HG03060 (cell line): ENCODE results near the gene MB21D2.
"Not testable (repeated sequence)": the region's sequence is repeated elsewhere in the genome, so short reads cannot be mapped to it uniquely, and the experiment has no call there.

Experiments used
- ATAC-seq: cut with Tn5 transposase; IDR thresholded peaks from one replicate; pipeline ENCODE4 v1.9.1; 2021; ENCODE audit warnings: low read depth, moderate number of reproducible peaks; ENCODE audit not compliant: unreplicated experiment

The MB21D2 gene, protein sequence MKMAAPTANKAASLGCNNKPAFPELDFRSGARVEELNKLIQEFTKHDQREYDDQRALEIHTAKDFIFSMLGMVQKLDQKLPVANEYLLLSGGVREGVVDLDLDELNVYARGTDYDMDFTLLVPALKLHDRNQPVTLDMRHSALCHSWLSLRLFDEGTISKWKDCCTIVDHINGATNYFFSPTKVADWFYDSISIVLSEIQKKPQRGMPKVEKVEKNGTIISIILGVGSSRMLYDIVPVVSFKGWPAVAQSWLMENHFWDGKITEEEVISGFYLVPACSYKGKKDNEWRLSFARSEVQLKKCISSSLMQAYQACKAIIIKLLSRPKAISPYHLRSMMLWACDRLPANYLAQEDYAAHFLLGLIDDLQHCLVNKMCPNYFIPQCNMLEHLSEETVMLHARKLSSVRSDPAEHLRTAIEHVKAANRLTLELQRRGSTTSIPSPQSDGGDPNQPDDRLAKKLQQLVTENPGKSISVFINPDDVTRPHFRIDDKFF

DNA sequence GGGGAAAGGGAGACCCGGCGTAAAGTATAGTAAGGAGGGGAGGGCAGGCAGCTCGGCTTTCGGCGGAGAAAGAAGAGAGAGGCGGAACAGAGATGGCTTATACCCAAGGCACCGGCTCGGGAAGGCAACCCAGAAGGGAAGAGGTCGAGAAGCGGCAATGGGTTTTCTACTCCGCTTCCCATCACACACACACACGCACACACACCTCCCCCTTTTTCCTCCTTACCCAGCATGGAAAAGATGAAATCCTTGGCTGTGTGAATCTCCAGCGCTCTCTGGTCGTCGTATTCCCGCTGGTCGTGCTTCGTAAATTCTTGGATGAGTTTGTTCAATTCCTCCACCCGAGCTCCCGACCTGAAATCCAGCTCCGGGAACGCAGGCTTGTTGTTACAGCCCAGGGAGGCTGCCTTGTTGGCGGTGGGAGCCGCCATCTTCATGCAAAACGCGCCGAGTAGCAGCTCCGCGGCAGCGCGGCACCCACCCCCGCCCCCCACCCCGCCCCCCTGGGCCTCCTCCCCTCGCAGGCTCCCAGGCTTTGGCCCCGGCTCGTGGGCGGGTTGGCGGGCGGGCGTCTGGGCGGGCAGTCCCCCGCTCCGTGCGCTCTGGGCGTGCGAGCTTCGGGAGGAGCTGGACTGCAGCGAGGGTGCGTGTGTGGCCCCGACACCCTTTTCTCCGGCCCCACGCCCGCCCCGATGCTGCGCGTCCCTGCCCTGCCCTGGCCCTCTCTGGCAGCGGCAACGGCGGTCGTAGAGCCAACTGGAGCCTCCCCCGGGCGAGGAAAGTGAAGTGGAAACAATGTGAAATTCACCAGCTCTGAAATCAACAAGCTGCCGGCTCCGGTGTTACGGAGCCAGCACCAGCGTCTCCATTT lies at the start of gene MB21D2:
MB21D2 (minus strand) TSS at position 453 of the 871 bp plus-strand sequence; CDS start at position 437, 16 bp downstream.
- peak; percentile 37 for ATAC-seq

DNA sequence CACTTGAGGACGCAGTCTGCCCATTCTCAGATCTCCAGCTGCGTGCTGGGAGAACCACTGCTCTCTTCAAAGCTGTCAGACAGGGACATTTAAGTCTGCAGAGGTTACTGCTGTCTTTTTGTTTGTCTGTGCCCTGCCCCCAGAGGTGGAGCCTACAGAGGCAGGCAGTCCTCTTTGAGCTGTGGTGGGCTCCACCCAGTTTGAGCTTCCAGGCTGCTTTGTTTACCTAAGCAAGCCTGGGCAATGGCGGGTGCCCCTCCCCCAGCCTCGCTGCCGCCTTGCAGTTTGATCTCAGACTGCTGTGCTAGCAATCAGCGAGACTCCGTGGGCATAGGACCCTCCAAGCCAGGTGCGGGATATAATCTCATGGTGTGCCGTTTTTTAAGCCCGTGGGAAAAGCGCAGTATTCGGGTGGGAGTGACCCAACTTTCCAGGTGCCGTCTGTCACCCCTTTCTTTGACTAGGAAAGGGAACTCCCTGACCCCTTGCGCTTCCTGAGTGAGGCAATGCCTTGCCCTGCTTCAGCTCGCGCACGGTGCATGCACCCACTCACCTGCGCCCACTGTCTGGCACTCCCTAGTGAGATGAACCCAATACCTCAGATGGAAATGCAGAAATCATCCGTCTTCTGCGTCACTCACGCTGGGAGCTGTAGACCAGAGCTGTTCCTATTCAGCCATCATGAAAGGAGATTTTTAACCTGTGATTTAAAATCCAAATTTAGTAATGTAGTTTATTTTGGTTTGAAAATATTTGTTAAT lies 47.5 kb upstream of the MB21D2 start:
- ATAC-seq, result not testable (repeated sequence)

DNA sequence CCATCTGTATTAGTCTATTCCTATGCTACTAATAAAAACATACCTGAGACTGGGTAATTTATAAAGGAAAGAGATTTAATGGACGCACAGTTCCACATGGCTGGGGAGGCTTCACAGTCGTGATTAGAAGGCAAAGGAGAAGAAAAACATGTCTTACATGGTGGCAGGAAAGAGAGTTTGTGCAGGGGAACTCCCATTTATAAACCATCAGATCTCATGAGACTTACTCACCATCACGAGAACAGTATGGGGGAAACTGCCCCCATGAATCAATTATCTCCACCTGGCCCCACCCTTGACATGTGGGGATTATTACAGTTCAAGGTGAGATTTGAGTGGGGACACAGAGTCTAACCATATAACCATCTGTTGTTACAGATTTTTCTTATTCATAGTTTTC lies 42.1 kb upstream of the MB21D2 start:
- ATAC-seq, result no peak

DNA sequence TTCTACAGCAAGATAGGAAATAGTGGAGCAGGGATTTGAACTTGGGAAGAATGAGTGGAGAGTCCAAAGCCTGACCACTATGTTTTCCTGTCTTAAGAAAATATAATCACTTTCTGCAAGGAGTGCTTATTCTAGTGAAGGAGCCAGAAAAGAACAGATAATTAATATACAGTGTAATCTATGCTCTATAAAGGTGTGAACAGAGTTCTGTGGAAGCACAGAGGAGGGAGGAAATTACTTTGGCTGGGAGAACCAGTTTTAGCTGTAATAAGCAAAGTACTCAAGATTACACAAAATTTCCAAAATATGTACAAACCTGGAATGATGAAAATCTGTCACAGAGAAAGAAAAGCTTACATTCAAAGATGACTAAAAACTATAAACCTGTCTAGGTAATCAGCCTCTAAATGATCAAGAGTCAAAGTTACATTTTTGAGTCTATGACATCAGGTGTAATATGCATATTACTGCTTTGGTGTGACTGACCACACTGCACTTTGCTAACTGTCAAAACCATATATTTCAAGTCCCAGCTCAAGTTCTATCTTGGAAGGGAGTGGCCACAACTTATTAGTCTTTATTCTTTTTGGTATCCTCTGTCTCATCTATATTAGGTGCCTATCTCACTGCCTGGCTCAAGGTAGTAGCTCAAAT lies 40.7 kb upstream of the MB21D2 start:
- no peak for ATAC-seq

DNA sequence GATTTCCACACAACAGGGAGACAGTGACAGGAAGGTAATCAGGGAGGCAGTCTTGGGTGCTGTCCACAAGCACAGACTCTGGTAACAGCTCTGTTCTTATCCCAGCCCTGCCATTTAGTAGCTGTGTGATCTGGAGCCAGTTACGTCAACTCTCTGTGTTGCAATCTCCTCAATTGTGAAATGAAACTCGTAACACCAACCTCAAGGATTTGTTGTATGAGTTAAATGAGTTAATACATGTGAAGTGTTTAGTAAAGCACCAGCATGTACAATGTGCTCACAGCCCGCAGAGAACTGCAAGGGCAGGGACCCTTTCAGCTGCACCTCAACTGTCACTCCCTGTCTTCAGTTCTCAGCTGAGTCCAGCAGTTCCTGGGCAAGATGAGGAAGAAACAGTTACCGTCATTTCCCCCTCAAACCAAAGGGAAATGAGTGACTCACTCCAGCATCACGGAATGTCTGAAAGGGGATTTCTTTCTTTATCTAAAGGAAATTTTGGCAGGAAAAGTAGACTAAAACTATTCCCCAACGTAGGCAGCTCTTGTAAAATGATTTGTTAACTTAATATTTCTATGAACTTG lies 39.9 kb upstream of the MB21D2 start:
- ATAC-seq, result no peak

DNA sequence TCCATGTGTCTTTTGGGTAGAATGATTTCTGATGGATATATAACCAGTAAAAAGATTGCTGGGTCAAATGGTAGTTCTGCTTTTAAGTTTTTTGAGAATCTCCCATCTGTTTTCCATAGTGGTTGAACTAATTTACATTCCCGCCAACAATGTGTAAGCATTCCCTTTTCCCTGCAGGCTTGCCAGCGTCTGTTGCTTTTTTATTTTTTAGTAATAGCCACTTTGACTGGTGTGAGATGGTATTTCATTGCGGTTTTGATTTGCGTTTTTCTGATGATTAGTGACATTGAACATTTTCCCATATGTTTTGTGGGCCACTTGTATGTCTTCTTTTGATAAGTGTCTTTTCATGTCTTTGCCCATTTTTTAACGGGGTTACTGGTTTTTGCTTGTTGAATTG lies 36.3 kb upstream of the MB21D2 start:
- no peak for ATAC-seq

DNA sequence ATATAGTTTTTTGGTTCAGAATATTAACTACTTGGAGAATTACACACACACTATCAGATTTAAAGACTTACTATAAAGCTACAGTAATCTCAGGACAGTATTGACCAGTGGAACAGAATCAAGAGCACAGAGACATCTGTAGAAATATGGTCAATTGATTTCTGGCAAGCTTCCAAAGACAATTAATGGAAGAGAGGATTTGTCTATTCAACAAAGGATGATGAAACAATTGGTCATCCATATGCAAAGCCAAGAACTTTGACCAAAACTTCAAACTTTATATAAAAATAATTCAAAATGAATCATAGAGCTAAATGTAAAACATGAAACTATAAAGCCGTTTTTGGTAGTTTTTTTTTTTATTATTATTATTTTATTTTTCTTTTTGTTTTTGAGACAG lies 29.8 kb upstream of the MB21D2 start:
- no peak for ATAC-seq

DNA sequence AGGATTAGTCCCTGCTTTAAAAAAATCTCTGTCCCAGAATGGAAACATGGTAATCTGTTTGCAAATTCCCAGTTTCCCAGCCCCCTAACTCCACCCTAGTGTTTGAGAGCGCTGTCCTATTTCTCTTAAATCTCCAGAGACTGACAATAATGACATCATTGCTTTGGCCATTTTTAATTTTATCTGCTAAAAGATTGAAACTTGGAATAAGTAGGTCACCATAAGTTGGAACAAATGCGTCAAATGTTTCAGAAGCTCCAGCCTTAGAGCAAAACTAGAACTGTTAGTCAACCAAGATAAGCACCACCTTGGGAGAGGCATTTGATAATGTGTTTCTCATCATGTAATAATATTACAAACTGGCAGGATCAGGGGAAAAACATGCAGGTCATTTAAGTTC lies 25.7 kb upstream of the MB21D2 start:
- ATAC-seq, result no peak

DNA sequence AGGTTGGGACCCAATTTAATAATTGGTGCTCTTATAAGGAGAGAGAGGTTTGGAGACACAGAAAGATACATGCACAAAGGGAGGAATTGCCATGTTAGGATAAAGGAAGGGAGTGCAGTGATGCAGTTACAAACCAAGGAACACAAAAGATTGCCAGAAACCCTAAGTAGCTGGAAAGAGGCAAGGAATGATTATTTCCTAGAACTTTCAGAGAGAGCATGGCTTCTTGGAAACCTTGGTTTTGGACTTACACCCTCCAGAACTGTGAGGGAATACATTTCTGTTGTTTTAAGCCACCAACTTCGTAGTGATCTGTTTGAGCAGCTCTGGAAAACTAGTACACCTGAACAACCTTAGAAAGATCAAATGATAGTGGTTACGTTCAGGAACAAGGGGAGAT lies 25.0 kb upstream of the MB21D2 start:
- ATAC-seq, result no peak

DNA sequence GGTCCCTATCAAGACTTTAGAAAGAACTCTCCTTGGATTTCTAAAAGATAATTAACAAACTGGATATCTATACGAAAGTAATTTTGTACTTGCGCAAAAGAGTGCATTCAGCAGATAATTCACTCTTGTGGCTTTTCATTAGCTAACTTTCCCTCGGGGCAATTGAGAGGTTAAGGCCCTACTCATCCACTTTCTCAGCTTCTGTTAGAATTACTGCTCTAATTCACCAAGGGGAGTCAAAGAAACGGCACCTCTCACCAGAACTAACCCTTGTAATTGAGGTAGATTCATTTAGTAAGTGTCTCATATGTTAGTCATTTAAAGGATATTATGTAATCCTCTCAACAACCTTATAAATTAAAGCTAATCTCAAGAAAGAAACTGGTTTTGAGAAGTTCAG lies 22.5 kb upstream of the MB21D2 start:
- no peak for ATAC-seq

DNA sequence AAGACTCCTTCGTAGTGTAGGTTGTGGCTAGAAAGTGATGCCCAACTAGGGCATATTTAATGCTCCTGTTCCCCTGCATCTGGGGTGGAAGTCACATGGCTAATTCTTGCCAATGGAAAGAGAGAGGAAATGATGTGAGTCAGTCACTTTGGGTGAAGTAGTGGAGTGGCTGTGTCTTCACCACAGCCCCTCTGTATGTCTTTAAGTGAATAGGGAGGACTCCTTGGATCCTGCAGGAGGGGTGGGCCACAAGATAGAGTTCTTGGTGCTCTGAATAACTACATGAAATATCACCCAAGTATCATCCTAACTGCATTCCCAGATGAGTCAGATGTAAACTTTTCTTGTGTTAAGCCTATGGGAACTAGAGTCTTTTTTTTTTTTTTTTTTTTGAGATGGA lies 17.8 kb upstream of the MB21D2 start:
- ATAC-seq, result no peak

DNA sequence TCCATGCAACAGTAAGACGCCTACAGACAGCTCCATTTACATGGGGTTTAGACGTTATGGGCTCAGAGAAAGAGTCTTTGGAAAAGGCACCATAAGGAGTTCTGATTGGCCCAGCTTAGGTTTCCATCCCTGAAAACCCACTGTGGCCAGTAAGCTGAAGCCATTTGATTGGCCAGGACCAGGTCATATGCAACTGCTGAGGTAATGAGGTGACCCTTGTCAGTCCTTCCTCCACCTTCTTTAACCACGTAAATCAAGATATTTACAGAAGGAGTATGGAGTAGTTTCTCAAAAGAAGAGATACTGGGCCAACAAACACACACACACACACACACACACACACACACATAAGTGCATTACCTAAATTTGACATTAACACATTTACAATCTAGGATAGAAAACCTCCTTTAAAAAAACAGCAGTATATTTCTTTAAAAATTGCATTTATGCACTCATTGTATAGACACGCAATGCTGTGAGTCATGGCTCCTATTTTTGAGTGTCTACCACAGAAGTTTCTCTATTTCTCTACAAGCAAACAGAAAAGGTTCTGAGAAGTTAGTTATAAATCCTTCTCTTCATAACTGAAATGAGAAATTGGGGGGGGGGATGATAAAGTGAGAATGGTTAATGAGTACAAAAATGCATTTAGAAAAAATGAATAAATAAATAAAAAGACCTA lies 16.3 kb upstream of the MB21D2 start:
- no peak for ATAC-seq

DNA sequence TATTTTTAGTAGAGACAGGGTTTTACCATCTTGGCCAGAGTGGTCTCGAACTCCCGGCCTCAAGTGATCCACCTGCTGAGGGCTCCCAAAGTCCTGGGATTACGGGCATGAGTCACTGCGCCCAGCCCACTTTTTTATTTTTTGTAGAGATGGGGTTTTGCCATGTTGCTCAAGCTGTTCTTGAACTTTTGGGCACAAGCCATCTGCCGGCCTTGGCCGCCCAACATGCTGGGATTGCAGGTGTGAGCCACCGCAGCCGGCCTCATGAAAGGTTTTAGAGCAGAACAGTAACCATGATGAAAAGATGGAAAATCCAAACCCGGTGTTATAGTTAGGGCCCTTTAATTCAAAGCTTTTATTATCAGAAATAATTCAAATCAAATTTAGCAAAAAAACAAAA lies 15.6 kb upstream of the MB21D2 start:
- no peak for ATAC-seq

DNA sequence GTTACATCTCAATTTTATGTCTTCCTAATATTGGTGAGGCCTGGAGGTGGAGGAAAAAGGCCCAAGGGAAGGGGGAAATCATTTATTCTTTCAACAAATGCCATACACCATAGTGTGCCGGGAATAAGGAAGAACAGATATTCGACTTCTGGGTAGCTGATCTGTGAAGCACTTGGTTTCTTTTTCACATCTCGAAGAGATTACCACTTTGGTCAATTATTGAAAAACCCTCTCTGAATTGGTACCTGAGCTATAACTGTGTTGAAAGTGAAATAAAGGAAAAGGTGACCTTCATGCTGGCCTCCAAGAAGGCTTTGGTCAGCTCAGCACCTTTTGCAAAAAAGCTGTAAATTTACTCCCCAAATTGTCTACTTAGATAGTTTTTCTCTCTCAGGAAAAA lies 14.2 kb upstream of the MB21D2 start:
- ATAC-seq, result no peak

DNA sequence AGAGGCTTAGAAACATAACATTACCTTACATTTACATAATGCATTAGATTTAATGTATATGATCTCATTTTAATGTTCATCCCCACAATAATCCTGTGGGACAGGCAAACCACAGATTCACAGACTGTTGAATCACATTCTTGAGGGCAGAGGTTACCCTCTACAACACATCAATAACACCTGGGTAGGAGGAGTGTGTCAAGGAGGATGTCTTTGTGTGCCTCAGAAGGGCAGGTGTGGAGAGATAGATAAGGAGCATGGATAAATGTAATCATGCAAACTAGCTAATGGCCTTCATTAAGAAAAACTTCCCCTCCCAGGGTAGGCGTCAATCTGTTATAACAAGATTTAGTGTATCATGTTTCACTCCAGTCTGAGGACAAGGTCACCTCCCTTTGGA lies 12.9 kb upstream of the MB21D2 start:
- ATAC-seq, result no peak

DNA sequence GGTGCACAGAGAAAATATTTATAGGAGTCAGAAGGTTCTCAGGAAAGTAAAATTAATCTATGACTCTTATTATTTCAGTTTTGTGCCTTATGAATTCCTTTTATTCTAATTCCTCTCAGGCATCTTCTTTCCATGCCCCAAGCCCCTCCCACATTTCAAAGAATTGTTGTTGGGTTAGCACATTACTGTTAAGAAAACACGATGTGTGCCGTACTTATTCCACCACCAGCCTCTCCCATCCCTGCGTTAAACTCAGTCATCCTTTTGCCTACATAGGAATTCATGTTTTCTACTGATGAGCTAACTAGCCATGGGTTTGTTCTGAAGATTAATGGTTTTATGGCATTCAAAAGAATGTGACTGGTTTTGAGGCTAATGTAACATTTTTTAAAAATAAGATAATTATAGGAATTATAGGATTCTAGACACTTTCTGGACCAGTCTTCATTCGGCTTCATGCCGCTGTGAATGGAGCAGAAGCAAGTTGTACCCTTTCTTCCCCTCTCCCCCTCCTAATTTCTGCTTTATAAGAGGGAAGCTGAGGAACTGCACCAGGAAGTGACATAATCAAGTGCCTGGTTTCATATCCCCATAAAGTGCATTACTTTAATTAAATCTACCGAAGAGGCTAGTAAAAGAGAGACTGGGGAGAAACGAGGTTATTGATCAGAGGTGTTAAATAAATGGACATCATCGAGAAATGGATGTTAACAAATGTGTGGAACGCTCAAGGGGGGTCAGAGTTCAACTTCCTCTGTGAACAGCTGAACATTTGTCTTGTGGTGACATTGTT lies 12.3 kb upstream of the MB21D2 start:
- no peak for ATAC-seq

DNA sequence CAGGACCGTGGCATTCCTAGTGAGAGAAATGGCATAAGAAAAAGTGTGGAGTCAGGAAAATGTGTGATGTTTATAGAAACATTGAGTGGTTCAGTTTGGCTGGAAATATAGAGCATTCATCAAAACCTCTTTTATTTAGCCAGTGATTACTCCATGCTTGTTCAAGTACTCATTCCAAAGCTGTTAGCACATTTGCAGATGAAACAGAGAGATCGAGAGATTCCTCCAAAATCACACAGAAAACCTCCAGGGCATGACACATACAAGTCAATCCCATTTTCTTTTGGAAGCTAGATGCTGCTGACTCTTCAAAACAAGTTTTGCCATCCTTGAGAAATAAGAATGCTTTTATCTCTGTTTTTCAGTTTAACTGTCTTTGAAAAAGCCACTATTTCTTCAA lies 11.5 kb upstream of the MB21D2 start:
- no peak for ATAC-seq

DNA sequence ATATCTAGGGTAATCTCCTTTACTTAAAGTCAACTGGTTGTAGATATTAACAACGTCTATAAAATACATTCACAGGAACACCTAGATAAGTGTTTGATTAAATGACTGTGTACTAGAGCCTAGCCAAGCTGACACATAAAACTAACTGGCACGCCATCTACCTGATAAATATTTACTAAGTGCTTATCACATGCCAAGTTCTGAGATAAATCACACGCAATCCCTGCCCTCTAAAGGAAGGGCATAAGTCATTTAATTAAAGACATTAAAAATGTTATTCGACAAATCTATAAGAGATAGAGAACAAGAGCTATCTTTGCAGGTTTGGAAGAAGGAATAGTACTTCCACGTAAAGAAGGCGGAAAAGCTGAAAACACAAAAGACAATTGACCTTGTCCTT lies 11.1 kb upstream of the MB21D2 start:
- ATAC-seq, result no peak

DNA sequence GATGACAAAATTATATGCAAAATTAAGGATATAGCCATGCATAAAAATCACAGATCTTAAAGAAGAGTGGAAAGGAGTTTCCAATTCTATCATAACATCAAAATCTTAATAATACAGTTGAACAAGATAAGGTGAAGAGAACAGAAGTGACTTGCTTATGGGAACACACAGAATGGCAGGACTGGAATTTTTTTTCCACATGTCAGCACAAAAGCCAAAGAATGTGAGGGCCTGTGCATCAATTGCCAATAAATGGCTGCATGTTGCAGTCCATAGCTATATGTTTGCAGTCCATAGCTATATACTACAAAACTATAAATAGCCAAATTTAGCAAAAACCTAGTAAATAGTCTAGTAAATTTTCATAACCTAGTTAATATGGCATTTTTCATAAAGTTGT lies 10.4 kb upstream of the MB21D2 start:
- no peak for ATAC-seq
